ENCODE results near the gene C1QTNF8. TPM values are rescaled to one million over a fixed set of nuclear protein-coding genes. Genes with fewer than 3 reads are reported as not detected.

Gene C1QTNF8
- total RNA-seq, 2 experiments from 2014 or later = not detected

- CTCF ChIA-PET (ENCODE audit: unreplicated experiment) = no interaction called here
Measured at GRCh38 chr16:1098266-1098991, 2.4 kb upstream of the C1QTNF8 start.

GRCh38 chr16:1097800-1098199 is 1.8 kb upstream of the C1QTNF8 start:
- BruUV-seq (replicated peaks) = no TSS peak
- intact Hi-C loops (cut with micrococcal nuclease; ENCODE audit: unreplicated experiment) = no loop called here
- Histone ChIP-seq H3K27ac (ENCODE audit: low read depth, low read length, poor library complexity, severe bottlenecking) (no peak overlapping the region), H3K4me2 (ENCODE audit: low read length) (no peak overlapping the region), H2AFZ (ENCODE audit: low read length) (no peak overlapping the region), H3K79me2 (ENCODE audit: insufficient read depth, low read depth, low read length) (no peaks in the 10 kb centered on the region), H4K20me1 (ENCODE audit: insufficient read depth, low read length) (no peaks in the 10 kb centered on the region), H3K9me2 (ENCODE audit: insufficient read depth, low read length) (no peaks in the 10 kb centered on the region), H3K36me3 (ENCODE audit: insufficient read depth, low read length) (no peaks in the 10 kb centered on the region), H3K9me3 (ENCODE audit: low read length) (no peaks in the 10 kb centered on the region), H3K4me3 (ENCODE audit: low read depth, low read length, poor library complexity, severe bottlenecking) (no peak overlapping the region), H3K4me1 (ENCODE audit: insufficient read depth, low read length, poor library complexity, severe bottlenecking) (no peaks in the 10 kb centered on the region)
- ChIA-PET CTCF (ENCODE audit: unreplicated experiment) (no interaction called here), POLR2A (interaction anchor here (0.5 kb wide), 1 partner anchor 171 kb away, joined by 3 read pairs; no protein-coding TSS in a partner anchor)
- TF ChIP-seq, protein P1, sequence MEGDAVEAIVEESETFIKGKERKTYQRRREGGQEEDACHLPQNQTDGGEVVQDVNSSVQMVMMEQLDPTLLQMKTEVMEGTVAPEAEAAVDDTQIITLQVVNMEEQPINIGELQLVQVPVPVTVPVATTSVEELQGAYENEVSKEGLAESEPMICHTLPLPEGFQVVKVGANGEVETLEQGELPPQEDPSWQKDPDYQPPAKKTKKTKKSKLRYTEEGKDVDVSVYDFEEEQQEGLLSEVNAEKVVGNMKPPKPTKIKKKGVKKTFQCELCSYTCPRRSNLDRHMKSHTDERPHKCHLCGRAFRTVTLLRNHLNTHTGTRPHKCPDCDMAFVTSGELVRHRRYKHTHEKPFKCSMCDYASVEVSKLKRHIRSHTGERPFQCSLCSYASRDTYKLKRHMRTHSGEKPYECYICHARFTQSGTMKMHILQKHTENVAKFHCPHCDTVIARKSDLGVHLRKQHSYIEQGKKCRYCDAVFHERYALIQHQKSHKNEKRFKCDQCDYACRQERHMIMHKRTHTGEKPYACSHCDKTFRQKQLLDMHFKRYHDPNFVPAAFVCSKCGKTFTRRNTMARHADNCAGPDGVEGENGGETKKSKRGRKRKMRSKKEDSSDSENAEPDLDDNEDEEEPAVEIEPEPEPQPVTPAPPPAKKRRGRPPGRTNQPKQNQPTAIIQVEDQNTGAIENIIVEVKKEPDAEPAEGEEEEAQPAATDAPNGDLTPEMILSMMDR (conservative IDR thresholded peaks at IDR 0.05; ENCODE audit: low read length) = no peak
- TF ChIP-seq EZH2phosphoT487 (IDR thresholded peaks at IDR 0.05; ENCODE audit: borderline replicate concordance, low read depth, low read length) = no peak
- no peak for DNase-seq (ENCODE audit: low spot score)

More at GRCh38 chr16:1098266-1098991, 2.4 kb upstream of the C1QTNF8 start:
- no peak overlapping the region for H3K4me2 ChIP-seq (ENCODE audit: low read length)
- no peaks in the 10 kb centered on the region for H3K4me1 ChIP-seq (ENCODE audit: insufficient read depth, low read length, poor library complexity, severe bottlenecking)
- no peak for TF ChIP-seq EZH2phosphoT487 (IDR thresholded peaks at IDR 0.05; ENCODE audit: borderline replicate concordance, low read depth, low read length)
- no peaks in the 10 kb centered on the region for H3K9me2 ChIP-seq (ENCODE audit: insufficient read depth, low read length)
- H4K20me1 ChIP-seq (ENCODE audit: insufficient read depth, low read length) = no peaks in the 10 kb centered on the region
- POLR2A ChIA-PET = interaction anchor here (0.5 kb wide), 1 partner anchor 171 kb away, joined by 3 read pairs; no protein-coding TSS in a partner anchor
- DNase-seq (ENCODE audit: low spot score) = no peak
- H3K4me3 ChIP-seq (ENCODE audit: low read depth, low read length, poor library complexity, severe bottlenecking) = no peak overlapping the region
- intact Hi-C loops (cut with micrococcal nuclease; ENCODE audit: unreplicated experiment) = no loop called here
- no peaks in the 10 kb centered on the region for H3K9me3 ChIP-seq (ENCODE audit: low read length)
- no peak overlapping the region for H3K27ac ChIP-seq (ENCODE audit: low read depth, low read length, poor library complexity, severe bottlenecking)
- no peaks in the 10 kb centered on the region for H3K79me2 ChIP-seq (ENCODE audit: insufficient read depth, low read depth, low read length)
- H3K36me3 ChIP-seq (ENCODE audit: insufficient read depth, low read length) = no peaks in the 10 kb centered on the region
- no peak overlapping the region for H2AFZ ChIP-seq (ENCODE audit: low read length)
- BruUV-seq (replicated peaks) = no TSS peak

DNA sequence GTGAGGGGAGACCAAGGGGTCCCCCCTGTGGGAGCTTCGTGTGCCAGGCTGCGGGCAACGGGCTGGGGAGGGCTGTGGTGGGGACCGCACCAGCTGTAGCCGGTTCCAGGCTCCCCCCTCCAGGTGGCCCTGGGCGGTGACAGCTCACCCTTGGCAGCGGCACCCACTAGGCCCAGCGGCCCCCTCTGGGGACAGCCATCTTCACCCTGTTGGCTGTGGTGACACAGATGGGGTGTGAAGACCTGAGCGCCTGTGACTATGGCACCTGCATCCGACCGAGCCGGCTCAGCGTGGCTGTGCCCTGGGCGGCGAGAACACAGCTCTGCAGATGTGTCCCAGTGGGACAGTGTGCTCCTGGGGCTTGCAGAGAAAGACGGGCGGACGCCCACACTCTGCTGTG is 1.1 kb upstream of the C1QTNF8 start:
- Histone ChIP-seq H3K4me2 (ENCODE audit: low read length) (no peak overlapping the region), H3K4me3 (ENCODE audit: low read depth, low read length, poor library complexity, severe bottlenecking) (no peak overlapping the region), H2AFZ (ENCODE audit: low read length) (no peak overlapping the region), H3K36me3 (ENCODE audit: insufficient read depth, low read length) (no peaks in the 10 kb centered on the region), H3K9me2 (ENCODE audit: insufficient read depth, low read length) (no peaks in the 10 kb centered on the region), H3K9me3 (ENCODE audit: low read length) (0 out of 2 replicates have a peak, but pooled peaks cover 2% of the 10 kb centered on the region), H3K27ac (ENCODE audit: low read depth, low read length, poor library complexity, severe bottlenecking) (no peak overlapping the region), H4K20me1 (ENCODE audit: insufficient read depth, low read length) (no peaks in the 10 kb centered on the region), H3K4me1 (ENCODE audit: insufficient read depth, low read length, poor library complexity, severe bottlenecking) (no peaks in the 10 kb centered on the region), H3K79me2 (ENCODE audit: insufficient read depth, low read depth, low read length) (no peaks in the 10 kb centered on the region)
- no TSS peak for BruUV-seq (replicated peaks)
- TF ChIP-seq, protein P1 (conservative IDR thresholded peaks at IDR 0.05; ENCODE audit: low read length) = no peak
- TF ChIP-seq EZH2phosphoT487 (IDR thresholded peaks at IDR 0.05; ENCODE audit: borderline replicate concordance, low read depth, low read length) = no peak
- POLR2A ChIA-PET = no interaction called here
- intact Hi-C loops (cut with micrococcal nuclease; ENCODE audit: unreplicated experiment) = no loop called here
- CTCF ChIA-PET (ENCODE audit: unreplicated experiment) = no interaction called here
- peak; percentile 5 for DNase-seq (ENCODE audit: low spot score)
